ENCODE results near the gene USP44. TPM values are rescaled to one million over a fixed set of nuclear protein-coding genes. Genes with fewer than 3 reads are reported as not detected.

USP44 gene
- total and polyA plus RNA-seq, 9 donors, result 0.75 to 4.7 (median 3.3) TPM

DNA sequence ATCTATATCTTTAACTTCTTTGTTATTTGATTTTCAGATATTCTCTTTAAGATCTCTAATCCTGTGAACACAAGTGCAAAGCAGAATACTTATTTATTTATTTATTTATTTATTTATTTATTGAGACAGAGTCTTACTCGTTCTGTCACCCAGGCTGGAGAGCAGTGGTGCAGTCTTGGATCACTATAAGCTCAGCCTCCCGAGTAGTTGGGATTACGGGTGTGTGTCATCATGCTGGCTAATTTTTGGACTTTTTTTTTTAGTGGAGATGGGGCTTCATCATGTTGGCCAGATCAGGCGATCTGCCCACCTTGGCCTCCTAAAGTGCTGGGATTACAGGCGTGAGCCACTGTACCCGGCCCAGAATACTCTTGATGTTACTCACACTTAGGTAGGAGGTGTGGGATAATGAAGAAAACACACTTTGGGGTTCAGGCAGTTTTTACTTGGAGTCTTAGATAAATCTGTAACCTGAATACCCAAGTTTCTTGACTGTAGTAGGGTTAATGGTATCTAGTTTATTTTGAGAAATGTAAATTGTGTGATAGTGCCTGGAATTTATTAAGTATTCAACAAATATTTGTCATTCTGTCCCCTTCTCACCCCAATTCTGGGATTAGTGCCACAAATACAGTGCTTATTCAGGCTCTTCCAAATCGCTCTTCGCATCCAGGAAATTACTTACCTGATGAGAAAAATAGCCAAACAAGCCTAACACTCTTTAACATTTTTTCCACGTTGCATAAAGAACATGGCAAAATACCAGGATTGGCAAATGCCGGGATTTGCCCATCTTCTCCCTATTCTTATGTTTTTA lies 44.4 kb downstream of the USP44 start:
- Histone ChIP-seq H3K27me3 (no peaks in the 10 kb centered on the region), H3K4me3 (no peak overlapping the region), H3K4me1 (ENCODE audit: insufficient read depth) (no peaks in the 10 kb centered on the region), H3K36me3 (no peaks in the 10 kb centered on the region), H3K9me3 (no peaks in the 10 kb centered on the region), H3K27ac (no peak overlapping the region)
- 59 to 74% (median 65%) methylated on average over 10 of the region's 10 CpGs for WGBS, 3 donors
- TF ChIP-seq EP300 (IDR thresholded peaks at IDR 0.05), result no peak
- no peak for TF ChIP-seq POLR2A (IDR thresholded peaks at IDR 0.05)
- no peak for DNase-seq
- intact Hi-C loops (cut with DNase I), result no loop called here

DNA sequence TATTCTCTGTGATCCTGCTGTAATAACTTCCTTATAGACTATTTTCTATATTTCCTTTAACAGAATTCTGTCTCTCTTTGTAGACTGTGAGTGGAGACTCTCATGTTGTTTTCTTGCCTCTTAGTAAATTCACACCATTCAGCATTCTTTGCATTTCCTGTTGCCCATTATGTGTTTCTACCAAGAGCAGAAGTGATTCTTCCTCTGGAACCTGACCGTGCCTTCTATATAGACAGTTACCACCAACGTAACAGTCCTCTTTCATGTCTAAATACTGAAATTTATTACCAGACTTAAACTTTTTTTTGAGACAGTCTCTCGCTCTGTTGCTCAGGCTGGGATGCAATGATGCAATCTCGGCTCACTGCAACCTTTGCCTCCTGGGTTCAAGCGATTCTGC lies 46.2 kb downstream of the USP44 start:
- no peak for TF ChIP-seq POLR2A (IDR thresholded peaks at IDR 0.05)
- TF ChIP-seq EP300 (IDR thresholded peaks at IDR 0.05), result no peak
- no peak for TF ChIP-seq CTCF (IDR thresholded peaks at IDR 0.05)
- no peak overlapping the region for H3K4me3 ChIP-seq
- no peak for DNase-seq
- WGBS, 3 donors, result 94 to 96% (median 94%) methylated on average over 5 of the region's 5 CpGs
- no peaks in the 10 kb centered on the region for H3K9me3 ChIP-seq
- H3K4me1 ChIP-seq (ENCODE audit: insufficient read depth), result no peaks in the 10 kb centered on the region
- no peak overlapping the region for H3K27ac ChIP-seq
- no peaks in the 10 kb centered on the region for H3K36me3 ChIP-seq
- intact Hi-C loops (cut with DNase I), result no loop called here
- no peaks in the 10 kb centered on the region for H3K27me3 ChIP-seq

DNA sequence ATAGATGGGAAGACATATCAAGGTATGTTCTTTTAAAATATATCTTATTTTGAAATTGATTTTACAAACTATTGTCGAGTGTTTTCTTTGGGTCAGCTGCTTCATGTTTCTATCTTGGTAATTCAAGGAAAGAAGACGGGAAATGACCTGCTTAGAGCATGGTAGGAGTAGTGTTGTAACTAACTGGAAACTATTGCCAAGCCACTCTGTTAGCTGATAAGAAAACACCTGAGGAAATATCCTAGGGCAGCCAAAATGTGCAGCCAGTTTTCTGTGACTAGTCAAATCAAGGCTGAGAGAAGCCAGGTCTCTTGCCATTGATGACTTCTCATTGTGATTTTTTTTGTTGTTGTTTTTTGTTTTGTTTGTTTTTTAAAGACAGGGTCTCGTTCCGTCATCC lies 47.1 kb downstream of the USP44 start:
- Histone ChIP-seq H3K27me3 (no peaks in the 10 kb centered on the region), H3K4me1 (ENCODE audit: insufficient read depth) (no peaks in the 10 kb centered on the region), H3K36me3 (no peaks in the 10 kb centered on the region), H3K27ac (no peak overlapping the region), H3K4me3 (no peak overlapping the region), H3K9me3 (no peaks in the 10 kb centered on the region)
- DNase-seq, result no peak
- TF ChIP-seq CTCF (IDR thresholded peaks at IDR 0.05) (no peak), EP300 (IDR thresholded peaks at IDR 0.05) (no peak), POLR2A (IDR thresholded peaks at IDR 0.05) (no peak)
- intact Hi-C loops (cut with DNase I), result no loop called here
- WGBS, 3 donors, result 67 to 82% (median 74%) methylated on average over 4 of the region's 4 CpGs

DNA sequence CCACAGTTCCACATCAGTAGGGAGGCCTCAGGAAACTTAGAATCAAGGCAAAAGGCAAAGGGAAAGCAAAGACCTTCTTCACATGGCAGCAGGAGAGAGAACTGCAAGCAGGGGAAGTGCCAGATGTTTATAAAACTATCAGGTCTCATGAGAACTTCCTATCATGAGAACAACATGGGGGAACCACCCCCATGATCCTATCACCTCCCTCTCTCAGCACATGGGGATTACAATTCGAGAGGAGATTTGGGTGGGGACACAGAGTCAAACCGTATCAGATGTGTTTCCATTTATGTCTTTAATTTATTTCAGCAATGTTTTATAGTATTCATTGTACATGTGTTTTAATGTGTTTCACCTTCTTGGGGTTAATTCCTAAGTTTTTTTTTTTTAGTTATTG lies 51.5 kb downstream of the USP44 start:
- H3K9me3 ChIP-seq, result no peaks in the 10 kb centered on the region
- intact Hi-C loops (cut with DNase I), result no loop called here
- DNase-seq, result no peak
- no peaks in the 10 kb centered on the region for H3K36me3 ChIP-seq
- no peak overlapping the region for H3K27ac ChIP-seq
- H3K4me1 ChIP-seq (ENCODE audit: insufficient read depth), result no peaks in the 10 kb centered on the region
- H3K27me3 ChIP-seq, result no peaks in the 10 kb centered on the region
- no peak overlapping the region for H3K4me3 ChIP-seq
- WGBS, 3 donors, result 85 to 93% (median 91%) methylated on average over 2 of the region's 2 CpGs
- TF ChIP-seq EP300 (IDR thresholded peaks at IDR 0.05) (no peak), POLR2A (IDR thresholded peaks at IDR 0.05) (no peak), CTCF (IDR thresholded peaks at IDR 0.05) (no peak)

GRCh38 chr12:95498968-95499367 lies 52.3 kb downstream of the USP44 start:
- TF ChIP-seq CTCF (IDR thresholded peaks at IDR 0.05), result no peak
- TF ChIP-seq POLR2A (IDR thresholded peaks at IDR 0.05), result no peak
- no peak for TF ChIP-seq EP300 (IDR thresholded peaks at IDR 0.05)
- DNase-seq, result no peak
- Histone ChIP-seq H3K36me3 (no peaks in the 10 kb centered on the region), H3K4me3 (no peak overlapping the region), H3K27me3 (no peaks in the 10 kb centered on the region), H3K4me1 (ENCODE audit: insufficient read depth) (no peaks in the 10 kb centered on the region), H3K27ac (no peak overlapping the region), H3K9me3 (no peaks in the 10 kb centered on the region)
- intact Hi-C loops (cut with DNase I), result no loop called here
- 95 to 98% (median 96%) methylated on average over 5 of the region's 5 CpGs for WGBS, 3 donors
